Activated CD4-positive, alpha-beta memory T cell treated with anti-CD3 and anti-CD28 coated beads, Interleukin-2, amount 10 ng/mL, durations not matched to agents 7 days and 5 days (primary cell): ENCODE data around the gene NCAM2. TPM values are rescaled to one million over a fixed set of nuclear protein-coding genes. Genes with fewer than 3 reads are reported as not detected.
"Not testable (repeated sequence)": the region's sequence is repeated elsewhere in the genome, so short reads cannot be mapped to it uniquely, and the experiment has no call there.

Source experiments
- CTCF ChIA-PET: fragments of 350-600 bp; sonication (Branson Sonifier 250); formaldehyde crosslinking; loops from one replicate; lab custom pipeline; 2021; ENCODE audit warnings: antibody characterized with exemption, inconsistent platforms; lab: Charles Lee
- POLR2A ChIA-PET: fragments of 350-600 bp; sonication (Branson Sonifier 250); formaldehyde crosslinking; loops from one replicate; lab custom pipeline; 2021; ENCODE audit warnings: antibody characterized with exemption; lab: Charles Lee
- DNase-seq: peaks from one replicate; pipeline ENCODE4 v3.0.0-alpha.2; 2020
- H3K27ac Mint-ChIP-seq: one replicate; pipeline ENCODE4 v1.8.0; 2021; ENCODE audit warnings: mild to moderate bottlenecking, mixed read lengths
- H3K27me3 Mint-ChIP-seq: one replicate; pipeline ENCODE4 v1.8.0; 2021; ENCODE audit warnings: mixed read lengths
- H3K36me3 Mint-ChIP-seq: one replicate; pipeline ENCODE4 v1.8.0; 2021; ENCODE audit warnings: low read depth, mixed read lengths
- H3K4me1 Mint-ChIP-seq: one replicate; pipeline ENCODE4 v1.8.0; 2021; ENCODE audit warnings: mixed read lengths
- H3K4me3 Mint-ChIP-seq: one replicate; pipeline ENCODE4 v1.8.0; 2021; ENCODE audit warnings: mild to moderate bottlenecking, mixed read lengths
- H3K9me3 Mint-ChIP-seq: one replicate; pipeline ENCODE4 v1.8.0; 2021; ENCODE audit warnings: mixed read lengths
- total RNA-seq, 2 experiments: library from RNA; stranded (reverse); gene quantifications; one replicate each; pipeline ENCODE4 v1.2.3, GENCODE V29; 2021

NCAM2 gene
- total RNA-seq, 2 experiments from 2014 or later = not detected

DNA sequence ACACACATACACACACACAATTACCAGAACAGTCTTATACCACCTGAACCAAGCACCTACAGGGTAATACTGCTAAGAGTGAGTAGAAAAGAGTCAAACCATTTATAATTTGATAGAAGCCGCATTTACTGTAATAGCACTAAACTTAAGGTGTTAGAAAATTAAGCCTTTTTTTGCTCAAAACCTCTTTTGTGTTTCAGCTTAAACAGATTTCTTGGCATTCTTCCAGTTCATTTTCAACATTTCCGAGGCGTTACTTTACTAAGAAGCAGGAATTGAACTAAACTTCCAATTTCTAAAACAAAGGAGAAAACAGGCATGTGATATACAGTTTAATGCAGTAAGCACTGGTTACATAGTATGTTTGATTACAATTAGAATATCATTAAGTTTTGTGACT lies 387.2 kb downstream of the NCAM2 start:
- Mint-ChIP-seq H3K27me3 (no peaks in the 10 kb centered on the region), H3K36me3 (no peaks in the 10 kb centered on the region), H3K9me3 (peaks cover 5% of the 10 kb centered on the region), H3K4me3 (no peak overlapping the region), H3K27ac (no peak overlapping the region), H3K4me1 (no peaks in the 10 kb centered on the region)
- no peak for DNase-seq
- POLR2A ChIA-PET = no interaction called here
- CTCF ChIA-PET = no interaction called here

- DNase-seq = no peak
- H3K27ac Mint-ChIP-seq = no peak overlapping the region
- peaks cover 9% of the 10 kb centered on the region for H3K9me3 Mint-ChIP-seq
- no peak overlapping the region for H3K4me3 Mint-ChIP-seq
- no peaks in the 10 kb centered on the region for H3K36me3 Mint-ChIP-seq
- POLR2A ChIA-PET = no interaction called here
- H3K27me3 Mint-ChIP-seq = no peaks in the 10 kb centered on the region
- CTCF ChIA-PET = no interaction called here
- H3K4me1 Mint-ChIP-seq = no peaks in the 10 kb centered on the region
Observed at GRCh38 chr21:21387916-21388315, 389.7 kb downstream of the NCAM2 start.

DNA sequence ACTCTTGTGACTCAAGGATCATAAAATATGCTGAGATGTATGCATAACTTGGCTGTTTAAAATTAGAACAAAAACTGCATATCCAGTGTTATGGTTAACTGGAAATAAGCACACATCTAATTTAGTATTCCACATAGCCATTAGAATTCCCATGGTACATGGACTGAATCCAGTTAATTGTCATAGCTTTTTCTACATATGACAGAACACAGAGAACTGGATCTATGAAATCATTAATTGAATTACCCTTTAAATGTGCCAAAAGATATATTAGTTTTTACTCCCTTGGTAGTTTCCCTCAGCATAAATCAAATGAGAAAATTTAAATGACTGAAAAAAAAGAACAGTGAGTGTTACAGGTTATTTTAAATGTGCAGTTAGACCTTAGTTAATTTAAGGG lies 395.9 kb downstream of the NCAM2 start:
- Mint-ChIP-seq H3K4me3 (no peak overlapping the region), H3K4me1 (no peaks in the 10 kb centered on the region), H3K9me3 (peaks cover 26% of the 10 kb centered on the region), H3K36me3 (no peaks in the 10 kb centered on the region), H3K27me3 (no peaks in the 10 kb centered on the region), H3K27ac (no peak overlapping the region)
- ChIA-PET CTCF (no interaction called here), POLR2A (no interaction called here)
- no peak for DNase-seq

GRCh38 chr21:21396424-21396823 lies 398.2 kb downstream of the NCAM2 start:
- ChIA-PET CTCF (no interaction called here), POLR2A (no interaction called here)
- H3K9me3 Mint-ChIP-seq = peaks cover 21% of the 10 kb centered on the region
- H3K4me3 Mint-ChIP-seq = no peak overlapping the region
- DNase-seq = no peak
- H3K4me1 Mint-ChIP-seq = no peaks in the 10 kb centered on the region
- no peak overlapping the region for H3K27ac Mint-ChIP-seq
- H3K27me3 Mint-ChIP-seq = no peaks in the 10 kb centered on the region
- H3K36me3 Mint-ChIP-seq = no peaks in the 10 kb centered on the region

GRCh38 chr21:21397464-21397863 lies 399.3 kb downstream of the NCAM2 start:
- no peak overlapping the region for H3K4me3 Mint-ChIP-seq
- no peak overlapping the region for H3K27ac Mint-ChIP-seq
- no peaks in the 10 kb centered on the region for H3K4me1 Mint-ChIP-seq
- DNase-seq = no peak
- CTCF ChIA-PET = no interaction called here
- no peaks in the 10 kb centered on the region for H3K27me3 Mint-ChIP-seq
- POLR2A ChIA-PET = no interaction called here
- peaks cover 22% of the 10 kb centered on the region for H3K9me3 Mint-ChIP-seq
- no peaks in the 10 kb centered on the region for H3K36me3 Mint-ChIP-seq

- H3K4me1 Mint-ChIP-seq = no peaks in the 10 kb centered on the region
- no peak overlapping the region for H3K4me3 Mint-ChIP-seq
- H3K9me3 Mint-ChIP-seq = peaks cover 10% of the 10 kb centered on the region
- POLR2A ChIA-PET = no interaction called here
- no peaks in the 10 kb centered on the region for H3K27me3 Mint-ChIP-seq
- CTCF ChIA-PET = no interaction called here
- H3K27ac Mint-ChIP-seq = no peak overlapping the region
- DNase-seq = no peak
- no peaks in the 10 kb centered on the region for H3K36me3 Mint-ChIP-seq
Observed at GRCh38 chr21:21401444-21401843, 403.2 kb downstream of the NCAM2 start.

- H3K27ac Mint-ChIP-seq, H3K4me1 Mint-ChIP-seq, H3K27me3 Mint-ChIP-seq, CTCF ChIA-PET, POLR2A ChIA-PET, DNase-seq, H3K4me3 Mint-ChIP-seq, H3K36me3 Mint-ChIP-seq: not testable (repeated sequence)
- peaks cover 10% of the 10 kb centered on the region for H3K9me3 Mint-ChIP-seq
Observed at GRCh38 chr21:21402187-21402586, 404.0 kb downstream of the NCAM2 start.

GRCh38 chr21:21404261-21404660 lies 406.1 kb downstream of the NCAM2 start:
- H3K4me1 Mint-ChIP-seq, H3K36me3 Mint-ChIP-seq, DNase-seq, POLR2A ChIA-PET, H3K4me3 Mint-ChIP-seq, CTCF ChIA-PET, H3K27ac Mint-ChIP-seq, H3K27me3 Mint-ChIP-seq: not testable (repeated sequence)
- H3K9me3 Mint-ChIP-seq = peaks cover 11% of the 10 kb centered on the region

- Mint-ChIP-seq H3K36me3 (no peaks in the 10 kb centered on the region), H3K27ac (no peak overlapping the region), H3K27me3 (no peaks in the 10 kb centered on the region), H3K9me3 (peaks cover 11% of the 10 kb centered on the region), H3K4me3 (no peak overlapping the region), H3K4me1 (no peaks in the 10 kb centered on the region)
- POLR2A ChIA-PET = no interaction called here
- DNase-seq = no peak
- CTCF ChIA-PET = no interaction called here
Observed at GRCh38 chr21:21406921-21407320, 408.7 kb downstream of the NCAM2 start.

DNA sequence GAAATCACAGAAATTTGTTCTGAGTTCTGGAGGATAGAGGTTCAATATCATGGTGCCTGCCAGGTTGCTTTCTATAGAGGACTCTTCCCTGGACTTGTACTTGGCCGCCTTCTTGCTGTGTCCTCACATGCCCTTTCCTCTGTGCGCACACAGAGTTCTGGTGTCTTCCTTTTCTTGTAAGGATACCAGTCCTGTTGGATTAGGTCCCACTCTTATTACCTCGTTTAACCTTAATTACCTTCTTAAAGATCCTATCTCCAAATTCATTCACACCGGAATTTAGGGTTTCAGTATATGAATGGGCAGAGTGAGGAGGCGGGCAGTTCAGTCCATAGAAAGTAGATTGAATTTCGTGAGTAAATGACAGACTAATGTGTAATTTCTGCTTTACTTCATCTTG lies 413.9 kb downstream of the NCAM2 start:
- no peak overlapping the region for H3K27ac Mint-ChIP-seq
- H3K27me3 Mint-ChIP-seq = no peaks in the 10 kb centered on the region
- no peak for DNase-seq
- no peaks in the 10 kb centered on the region for H3K4me1 Mint-ChIP-seq
- H3K4me3 Mint-ChIP-seq = no peak overlapping the region
- no peaks in the 10 kb centered on the region for H3K36me3 Mint-ChIP-seq
- ChIA-PET POLR2A (no interaction called here), CTCF (no interaction called here)
- peaks cover 6% of the 10 kb centered on the region for H3K9me3 Mint-ChIP-seq

- POLR2A ChIA-PET = no interaction called here
- no peak overlapping the region for H3K4me3 Mint-ChIP-seq
- DNase-seq = no peak
- no peaks in the 10 kb centered on the region for H3K36me3 Mint-ChIP-seq
- no peak overlapping the region for H3K27ac Mint-ChIP-seq
- no peaks in the 10 kb centered on the region for H3K4me1 Mint-ChIP-seq
- no peaks in the 10 kb centered on the region for H3K27me3 Mint-ChIP-seq
- peaks cover 7% of the 10 kb centered on the region for H3K9me3 Mint-ChIP-seq
- CTCF ChIA-PET = no interaction called here
Observed at GRCh38 chr21:21415741-21416140, 417.5 kb downstream of the NCAM2 start.

GRCh38 chr21:21434944-21435343 lies 436.7 kb downstream of the NCAM2 start:
- POLR2A ChIA-PET = no interaction called here
- CTCF ChIA-PET = no interaction called here
- Mint-ChIP-seq H3K4me3 (no peak overlapping the region), H3K27ac (no peak overlapping the region), H3K27me3 (no peaks in the 10 kb centered on the region), H3K4me1 (no peaks in the 10 kb centered on the region), H3K36me3 (no peaks in the 10 kb centered on the region), H3K9me3 (peaks cover 11% of the 10 kb centered on the region)
- DNase-seq = no peak

DNA sequence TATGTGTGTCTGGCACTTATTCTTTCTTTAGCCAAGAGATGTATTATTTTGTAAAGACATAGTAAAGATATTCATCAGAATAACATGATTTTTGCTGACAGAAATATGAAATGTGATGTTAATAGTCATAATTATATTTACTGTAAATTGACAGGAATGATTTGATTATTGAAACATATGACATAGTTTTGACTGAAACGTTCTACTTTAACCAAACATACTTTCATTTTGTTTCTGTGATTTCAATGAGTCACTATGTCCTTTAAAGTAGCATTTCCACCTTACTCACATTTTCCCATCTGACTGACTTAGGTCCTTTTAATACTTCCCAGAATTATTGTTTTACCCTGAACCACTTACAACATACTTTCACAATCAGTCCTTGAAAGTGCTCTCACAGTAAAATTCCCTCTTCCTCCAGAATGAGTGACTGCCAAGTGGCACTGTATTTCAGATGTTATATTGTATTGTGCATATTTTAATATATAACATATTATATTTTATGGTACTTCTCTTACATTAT lies 437.9 kb downstream of the NCAM2 start:
- H3K4me3 Mint-ChIP-seq = no peak overlapping the region
- no peaks in the 10 kb centered on the region for H3K4me1 Mint-ChIP-seq
- no peaks in the 10 kb centered on the region for H3K36me3 Mint-ChIP-seq
- DNase-seq = no peak
- CTCF ChIA-PET = no interaction called here
- POLR2A ChIA-PET = no interaction called here
- no peak overlapping the region for H3K27ac Mint-ChIP-seq
- H3K9me3 Mint-ChIP-seq = peaks cover 11% of the 10 kb centered on the region
- no peaks in the 10 kb centered on the region for H3K27me3 Mint-ChIP-seq

DNA sequence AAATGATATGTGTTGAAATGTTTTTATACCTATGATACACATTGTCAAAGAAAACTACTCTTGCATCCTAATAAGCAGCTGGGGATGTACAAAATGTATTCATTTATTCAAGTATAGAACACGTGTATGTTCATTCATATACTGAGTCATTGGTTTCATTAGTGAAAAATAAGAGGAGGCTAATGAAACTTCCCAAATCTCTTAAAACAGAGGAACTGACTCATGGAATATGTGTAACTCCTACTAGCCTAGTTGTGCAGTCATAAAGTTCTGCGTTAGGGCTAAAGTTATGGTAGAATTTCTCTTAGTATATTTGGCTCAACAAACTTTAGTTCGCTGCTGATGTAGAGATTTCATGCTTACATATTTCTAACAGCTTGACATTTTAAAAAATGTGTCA lies 441.6 kb downstream of the NCAM2 start:
- DNase-seq = no peak
- Mint-ChIP-seq H3K36me3 (no peaks in the 10 kb centered on the region), H3K9me3 (peaks cover 10% of the 10 kb centered on the region), H3K27ac (no peak overlapping the region), H3K4me3 (no peak overlapping the region), H3K4me1 (no peaks in the 10 kb centered on the region), H3K27me3 (no peaks in the 10 kb centered on the region)
- POLR2A ChIA-PET = no interaction called here
- CTCF ChIA-PET = no interaction called here
